ENCODE measurements around the gene PDK2.

DNA sequence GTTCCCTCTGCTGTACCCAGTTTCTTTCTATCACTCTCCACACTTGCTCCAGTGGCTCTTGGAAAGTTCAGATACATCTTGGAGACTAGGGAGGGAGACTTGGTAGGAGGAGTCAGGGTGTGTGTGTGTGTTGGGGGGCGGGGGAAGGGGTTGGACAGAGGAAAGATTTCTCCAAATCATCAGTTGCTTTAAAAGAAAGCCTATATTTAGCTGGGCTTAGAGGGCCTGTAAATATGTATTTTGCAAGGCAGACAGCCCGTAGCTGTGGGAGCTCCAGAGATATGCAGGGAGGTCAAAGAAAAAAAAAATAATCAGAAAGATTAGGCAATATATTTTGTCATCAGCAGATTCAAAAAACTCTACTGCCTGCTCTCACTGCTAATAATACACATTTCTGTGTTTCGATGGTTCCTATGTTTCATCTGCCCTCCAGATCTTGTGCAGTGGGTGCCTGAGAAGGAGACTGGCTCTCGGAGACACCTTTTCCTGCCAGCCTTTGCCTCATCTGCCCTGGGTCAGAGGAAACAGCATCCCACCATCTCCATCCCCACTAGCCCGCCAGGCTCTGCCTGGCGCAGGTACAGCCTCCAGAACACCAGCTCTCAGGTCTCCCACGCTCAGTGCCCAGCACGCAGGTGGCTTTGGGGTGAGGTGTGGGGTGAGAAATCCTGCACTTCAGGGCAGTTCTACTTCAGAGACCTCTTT lies 60.1 kb downstream of the PDK2 start:
- TF ChIP-seq, protein P1, sequence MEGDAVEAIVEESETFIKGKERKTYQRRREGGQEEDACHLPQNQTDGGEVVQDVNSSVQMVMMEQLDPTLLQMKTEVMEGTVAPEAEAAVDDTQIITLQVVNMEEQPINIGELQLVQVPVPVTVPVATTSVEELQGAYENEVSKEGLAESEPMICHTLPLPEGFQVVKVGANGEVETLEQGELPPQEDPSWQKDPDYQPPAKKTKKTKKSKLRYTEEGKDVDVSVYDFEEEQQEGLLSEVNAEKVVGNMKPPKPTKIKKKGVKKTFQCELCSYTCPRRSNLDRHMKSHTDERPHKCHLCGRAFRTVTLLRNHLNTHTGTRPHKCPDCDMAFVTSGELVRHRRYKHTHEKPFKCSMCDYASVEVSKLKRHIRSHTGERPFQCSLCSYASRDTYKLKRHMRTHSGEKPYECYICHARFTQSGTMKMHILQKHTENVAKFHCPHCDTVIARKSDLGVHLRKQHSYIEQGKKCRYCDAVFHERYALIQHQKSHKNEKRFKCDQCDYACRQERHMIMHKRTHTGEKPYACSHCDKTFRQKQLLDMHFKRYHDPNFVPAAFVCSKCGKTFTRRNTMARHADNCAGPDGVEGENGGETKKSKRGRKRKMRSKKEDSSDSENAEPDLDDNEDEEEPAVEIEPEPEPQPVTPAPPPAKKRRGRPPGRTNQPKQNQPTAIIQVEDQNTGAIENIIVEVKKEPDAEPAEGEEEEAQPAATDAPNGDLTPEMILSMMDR (IDR thresholded peaks at IDR 0.05): no peak
- TF ChIP-seq EZH2phosphoT487 (IDR thresholded peaks at IDR 0.05): no peak
- no peak for TF ChIP-seq EZH2 (IDR thresholded peaks at IDR 0.05)

Measured in neural progenitor cell (in vitro differentiated cells).